Neural progenitor cell (in vitro differentiated cells): Measurements from ENCODE around the gene CPLX3.

ENCODE experiments used
- EZH2phosphoT487 ChIP-seq: fragments of 200-600 bp; sonication (generic); IDR thresholded peaks from 2 replicates; pipeline ENCODE4 v1.6.1; 2017; ENCODE audit warnings: antibody characterized with exemption
- TF ChIP-seq, protein P1 (sequence below): fragments of 200-600 bp; sonication (generic); IDR thresholded peaks from 2 replicates; pipeline ENCODE4 v1.5.1; 2017; ENCODE audit warnings: antibody characterized with exemption, mild to moderate bottlenecking

DNA sequence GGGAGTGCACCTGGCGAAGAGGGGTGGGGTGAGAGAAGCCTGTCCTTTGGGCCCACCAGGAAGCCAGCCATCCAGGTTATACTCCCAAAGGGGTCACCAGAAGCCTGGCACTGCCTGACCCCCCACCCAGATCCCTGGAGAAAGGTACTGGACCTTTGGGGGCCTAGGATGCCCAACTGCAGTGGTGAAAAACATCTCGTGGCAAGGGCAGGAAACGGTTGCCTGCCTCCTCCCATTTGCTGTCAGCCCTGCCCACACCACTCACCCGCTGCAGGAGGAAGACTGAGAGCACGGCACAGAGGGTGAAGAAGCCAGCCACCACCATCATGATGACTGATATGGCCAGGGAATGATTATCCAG is 18.8 kb downstream of the CPLX3 start:
- no peak for TF ChIP-seq EZH2phosphoT487
- TF ChIP-seq, protein P1, sequence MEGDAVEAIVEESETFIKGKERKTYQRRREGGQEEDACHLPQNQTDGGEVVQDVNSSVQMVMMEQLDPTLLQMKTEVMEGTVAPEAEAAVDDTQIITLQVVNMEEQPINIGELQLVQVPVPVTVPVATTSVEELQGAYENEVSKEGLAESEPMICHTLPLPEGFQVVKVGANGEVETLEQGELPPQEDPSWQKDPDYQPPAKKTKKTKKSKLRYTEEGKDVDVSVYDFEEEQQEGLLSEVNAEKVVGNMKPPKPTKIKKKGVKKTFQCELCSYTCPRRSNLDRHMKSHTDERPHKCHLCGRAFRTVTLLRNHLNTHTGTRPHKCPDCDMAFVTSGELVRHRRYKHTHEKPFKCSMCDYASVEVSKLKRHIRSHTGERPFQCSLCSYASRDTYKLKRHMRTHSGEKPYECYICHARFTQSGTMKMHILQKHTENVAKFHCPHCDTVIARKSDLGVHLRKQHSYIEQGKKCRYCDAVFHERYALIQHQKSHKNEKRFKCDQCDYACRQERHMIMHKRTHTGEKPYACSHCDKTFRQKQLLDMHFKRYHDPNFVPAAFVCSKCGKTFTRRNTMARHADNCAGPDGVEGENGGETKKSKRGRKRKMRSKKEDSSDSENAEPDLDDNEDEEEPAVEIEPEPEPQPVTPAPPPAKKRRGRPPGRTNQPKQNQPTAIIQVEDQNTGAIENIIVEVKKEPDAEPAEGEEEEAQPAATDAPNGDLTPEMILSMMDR: no peak
